Measurements from ENCODE around the gene METTL6.
"Not testable (repeated sequence)": the region's sequence is repeated elsewhere in the genome, so short reads cannot be mapped to it uniquely, and the experiment has no call there.

The METTL6 gene

GRCh38 chr3:15451216-15452113, 24.1 kb upstream of the METTL6 start:
- no peak for DNase-seq (ENCODE audit: low read depth in 2 of 2)

- DNase-seq (ENCODE audit: low read depth in 2 of 2) = no peak
Measured at GRCh38 chr3:15450438-15451215, 23.3 kb upstream of the METTL6 start.

- no peak for DNase-seq (ENCODE audit: low read depth in 2 of 2)
Measured at GRCh38 chr3:15449489-15450224, 22.3 kb upstream of the METTL6 start.

- DNase-seq (ENCODE audit: low read depth in 2 of 2) = no peak
Measured at GRCh38 chr3:15443826-15444524, 16.6 kb upstream of the METTL6 start.

- no peak for DNase-seq (ENCODE audit: low read depth in 2 of 2)
Measured at GRCh38 chr3:15440891-15441290, 13.5 kb upstream of the METTL6 start.

GRCh38 chr3:15439476-15439875, 12.1 kb upstream of the METTL6 start:
- no peak for DNase-seq (ENCODE audit: low read depth in 2 of 2)

GRCh38 chr3:15438983-15439382, 11.6 kb upstream of the METTL6 start:
- no peak for DNase-seq (ENCODE audit: low read depth in 2 of 2)

GRCh38 chr3:15436246-15436645, 8.9 kb upstream of the METTL6 start:
- no peak for DNase-seq (ENCODE audit: low read depth in 2 of 2)

- DNase-seq (ENCODE audit: low read depth in 2 of 2) = no peak
Measured at GRCh38 chr3:15434756-15435155, 7.4 kb upstream of the METTL6 start.

- no peak for DNase-seq (ENCODE audit: low read depth in 2 of 2)
Measured at GRCh38 chr3:15433531-15433930, 6.2 kb upstream of the METTL6 start.

- no peak for DNase-seq (ENCODE audit: low read depth in 2 of 2)
Measured at GRCh38 chr3:15431256-15431837, 4.0 kb upstream of the METTL6 start.

- no peak for DNase-seq (ENCODE audit: low read depth in 2 of 2)
Measured at GRCh38 chr3:15430624-15431023, 3.3 kb upstream of the METTL6 start.

- DNase-seq (ENCODE audit: low read depth in 2 of 2) = no peak
Measured at GRCh38 chr3:15429080-15429479, 1.7 kb upstream of the METTL6 start.

- no peak for DNase-seq (ENCODE audit: low read depth in 2 of 2)
Measured at GRCh38 chr3:15428539-15428938, 1.2 kb upstream of the METTL6 start.

- no peak for DNase-seq (ENCODE audit: low read depth in 2 of 2)
Measured at GRCh38 chr3:15427981-15428380, 637 bp upstream of the METTL6 start.

GRCh38 chr3:15426579-15427118, 695 bp downstream of the METTL6 start:
- no peak for DNase-seq (ENCODE audit: low read depth in 2 of 2)

GRCh38 chr3:15420871-15421270, 6.5 kb downstream of the METTL6 start:
- no peak for DNase-seq (ENCODE audit: low read depth in 2 of 2)

- not testable (repeated sequence) for DNase-seq (ENCODE audit: low read depth in 2 of 2)
Measured at GRCh38 chr3:15410966-15411365, 16.4 kb downstream of the METTL6 start.

GRCh38 chr3:15409774-15410173, 17.6 kb downstream of the METTL6 start:
- DNase-seq (ENCODE audit: low read depth in 2 of 2) = no peak

- DNase-seq (ENCODE audit: low read depth in 2 of 2) = no peak
Measured at GRCh38 chr3:15409239-15409638, 18.1 kb downstream of the METTL6 start.

Measured in stimulated activated CD8-positive, alpha-beta memory T cell treated with anti-CD3 and anti-CD28 coated beads, Interleukin-7, amount 100 ng/mL, for 1 hour (primary cell).